HCT116 (cell line): ENCODE results near the gene HMGA1. TPM values are rescaled to one million over a fixed set of nuclear protein-coding genes. Genes with fewer than 3 reads are reported as not detected.
"Not testable (repeated sequence)": the region's sequence is repeated elsewhere in the genome, so short reads cannot be mapped to it uniquely, and the experiment has no call there.

ENCODE experiments used
- ATAC-seq: fragments of 200-7000 bp; cut with Tn5 transposase; 2 replicates; pipeline ENCODE4 v1.9.1; 2020; ENCODE audit warnings: mild to moderate bottlenecking, moderate library complexity
- BruUV-seq: library from RNA; stranded (reverse); fragments of 400-500 nt; replicated peaks from 2 replicates; lab custom pipeline; 2021; lab: Mats Ljungman, UMichigan
- CTCF ChIA-PET: fragments of 300-600 bp; sonication (Branson Sonifier 250); formaldehyde crosslinking; loops from one replicate; lab custom pipeline; 2021; ENCODE audit warnings: antibody characterized with exemption; lab: Charles Lee
- POLR2A ChIA-PET: fragments of 300-600, 350-600 bp; sonication (Branson Sonifier 250); formaldehyde crosslinking; loops from one replicate; lab custom pipeline; 2021; ENCODE audit warnings: antibody characterized with exemption; lab: Charles Lee
- RAD21 ChIA-PET, 2 experiments: fragments of 300-600 bp; sonication (Branson Sonifier 250); formaldehyde crosslinking; loops; one replicate each; lab custom pipeline; 2023; ENCODE audit warnings: low total read pairs in 2 of 2; ENCODE audit not compliant: uncharacterized antibody in 2 of 2, unreplicated experiment in 2 of 2, low non-redundant PET in 1 of 2; lab: Charles Lee
- DNase-seq: peaks from one replicate; pipeline ENCODE4 v3.0.0-alpha.2; 2010; ENCODE audit warnings: low read depth, low spot score
- H2AFZ ChIP-seq: fragments of 200-600 bp; shearing (Covaris generic), sonication (generic); 2 replicates; pipeline ENCODE4 v1.6.1; 2017; ENCODE audit warnings: low read depth, mixed run types, mixed read lengths, antibody characterized with exemption, low read length; ENCODE audit not compliant: poor library complexity, severe bottlenecking
- H3K27ac ChIP-seq: 2 replicates; pipeline ENCODE4 v1.5.1; 2012; ENCODE audit warnings: low read depth, low read length
- H3K27me3 ChIP-seq: fragments of 200-600 bp; sonication (generic); 2 replicates; pipeline ENCODE4 v1.6.1; 2016; ENCODE audit warnings: mixed run types, low read length, mixed read lengths; ENCODE audit not compliant: insufficient read depth
- H3K36me3 ChIP-seq, 2 experiments: fragments of 200-500 bp in 1 of 2; fragments of 200-600 bp in 1 of 2; sonication (Bioruptor generic) in 1 of 2; sonication (generic) in 1 of 2; 2 replicates each; pipeline versions ENCODE4 v1.5.1 to v1.6.1; 2014 to 2016; ENCODE audit warnings: low read length in 2 of 2, inconsistent platforms in 1 of 2, mixed read lengths in 1 of 2, mixed run types in 1 of 2; ENCODE audit not compliant: insufficient read depth in 2 of 2, control insufficient read depth in 1 of 2
- H3K4me1 ChIP-seq, 2 experiments: fragments of 200-600 bp in 1 of 2; sonication (generic) in 1 of 2; 2 replicates each; pipeline versions ENCODE4 v1.5.1 to v1.6.1; 2012 to 2017; ENCODE audit warnings: low read length in 2 of 2, inconsistent platforms in 1 of 2, mild to moderate bottlenecking in 1 of 2, mixed read lengths in 1 of 2, mixed run types in 1 of 2, moderate library complexity in 1 of 2; ENCODE audit not compliant: insufficient read depth in 2 of 2, control insufficient read depth in 1 of 2
- H3K4me2 ChIP-seq: fragments of 200-600 bp; sonication (generic); 2 replicates; pipeline ENCODE4 v1.6.1; 2017; ENCODE audit warnings: mixed run types, low read length, mixed read lengths
- H3K4me3 ChIP-seq, 2 experiments: fragments of 200-600 bp in 1 of 2; sonication (generic) in 1 of 2; replicated peaks in 1 of 2; 2 replicates each; pipeline ENCODE4 v1.5.1; 2011 to 2016; ENCODE audit warnings: low read length in 2 of 2, control low read depth in 1 of 2, low read depth in 1 of 2, mild to moderate bottlenecking in 1 of 2, mixed read lengths in 1 of 2, mixed run types in 1 of 2
- H3K79me2 ChIP-seq: fragments of 200-600 bp; sonication (generic); 2 replicates; pipeline ENCODE4 v1.6.1; 2017; ENCODE audit warnings: mild to moderate bottlenecking, mixed run types, low read length, moderate library complexity, mixed read lengths; ENCODE audit not compliant: insufficient read depth
- H3K9ac ChIP-seq: fragments of 200-600 bp; sonication (generic); 2 replicates; pipeline ENCODE4 v1.6.1; 2016; ENCODE audit warnings: low read length, mixed read lengths
- H3K9me2 ChIP-seq: fragments of 200-600 bp; sonication (generic), shearing (Covaris generic); 2 replicates; pipeline ENCODE4 v1.6.1; 2017; ENCODE audit warnings: mixed run types, mild to moderate bottlenecking, moderate library complexity; ENCODE audit not compliant: insufficient read depth
- H3K9me3 ChIP-seq, 2 experiments: fragments of 200-500 bp in 1 of 2; fragments of 200-600 bp in 1 of 2; sonication (Bioruptor generic) in 1 of 2; sonication (generic) in 1 of 2; 2 replicates each; pipeline ENCODE4 v1.6.1; 2014 to 2017; ENCODE audit warnings: low read length in 2 of 2, mixed read lengths in 2 of 2, inconsistent platforms in 1 of 2, low read depth in 1 of 2, mild to moderate bottlenecking in 1 of 2, mixed run types in 1 of 2, moderate library complexity in 1 of 2; ENCODE audit not compliant: control insufficient read depth in 1 of 2, insufficient read depth in 1 of 2
- H4K20me1 ChIP-seq: fragments of 200-600 bp; sonication (generic), shearing (Covaris generic); 2 replicates; pipeline ENCODE4 v1.6.1; 2017; ENCODE audit warnings: mixed run types, mild to moderate bottlenecking, moderate library complexity; ENCODE audit not compliant: insufficient read depth
- ATF3 ChIP-seq: IDR thresholded peaks from 2 replicates; pipeline ENCODE4 v1.6.1; 2012
- JUND ChIP-seq: IDR thresholded peaks from 2 replicates; pipeline ENCODE4 v1.6.1; 2012
- POLR2A ChIP-seq: IDR thresholded peaks from 2 replicates; pipeline ENCODE4 v1.7.0; 2011; ENCODE audit warnings: borderline replicate concordance; ENCODE audit not compliant: insufficient read depth, insufficient read length; ENCODE audit errors: extremely low read depth
- TCF7L2 ChIP-seq: IDR thresholded peaks from 2 replicates; pipeline ENCODE4 v1.7.0; 2011; ENCODE audit warnings: borderline replicate concordance, inconsistent platforms; ENCODE audit not compliant: insufficient read depth, insufficient read length; ENCODE audit errors: extremely low read depth
- intact Hi-C: fragments of 100-400 bp; cut with micrococcal nuclease; formaldehyde crosslinking; loops from 2 replicates; pipeline ENCODE4 v1.10.0; 2022
- total RNA-seq: library from RNA; stranded (reverse); gene quantifications from one replicate; pipeline ENCODE4 v1.2.1, GENCODE V29; 2021; ENCODE audit not compliant: unreplicated experiment
- TF ChIP-seq, protein P1 (sequence below): IDR thresholded peaks from 2 replicates; pipeline ENCODE4 v1.6.1; 2012

HMGA1 gene
- total RNA-seq, 1 experiment from 2014 or later, result 2,459 TPM

GRCh38 chr6:34249469-34250261, 13.0 kb downstream of the HMGA1 start:
- Histone ChIP-seq H3K4me1 (peaks cover 24 to 52% of the 10 kb centered on the region in 2 experiments; a peak in 3 of 4 replicates), H3K9me3 (no peaks in the 10 kb centered on the region), H3K36me3 (peaks cover 0 to 9% of the 10 kb centered on the region in 2 experiments; a peak in 1 of 4 replicates), H3K27ac (peak overlapping the region; percentile 28; the same call in 1 of the 2 replicates), H3K9me2 (no peaks in the 10 kb centered on the region), H3K4me2 (peak overlapping the region; percentile 100), H3K4me3 (peak overlapping the region; percentile 80 to 87), H3K9ac (peak overlapping the region; percentile 81), H4K20me1 (no peaks in the 10 kb centered on the region), H3K79me2 (no peaks in the 10 kb centered on the region), H2AFZ (no peak overlapping the region), H3K27me3 (no peaks in the 10 kb centered on the region)
- CTCF ChIA-PET, result interaction anchor here (0.6 to 4.9 kb wide), 9 partner anchors 13 to 890 kb away, joined by 3 to 69 read pairs (median 7); partner anchors contain the start of gene HMGA1
- no TSS peak for BruUV-seq
- TF ChIP-seq, protein P1, sequence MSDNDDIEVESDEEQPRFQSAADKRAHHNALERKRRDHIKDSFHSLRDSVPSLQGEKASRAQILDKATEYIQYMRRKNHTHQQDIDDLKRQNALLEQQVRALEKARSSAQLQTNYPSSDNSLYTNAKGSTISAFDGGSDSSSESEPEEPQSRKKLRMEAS, result no peak
- TF ChIP-seq JUND (no peak), POLR2A (no peak), TCF7L2 (no peak), ATF3 (no peak)
- intact Hi-C loops, result loop anchor here (1.0 to 2.0 kb wide), 3 partner anchors 143 to 360 kb away; partner anchors contain the start of gene NUDT3
- ATAC-seq (peak; percentile 17), DNase-seq (no peak)
- RAD21 ChIA-PET, result interaction anchor here (0.6 to 1.0 kb wide), 5 partner anchors 54 to 360 kb away, joined by 3 to 6 read pairs (median 3); no protein-coding TSS in a partner anchor
- POLR2A ChIA-PET, result interaction anchor here (0.9 to 4.9 kb wide), 6 partner anchors 10 to 176 kb away, joined by 3 to 38 read pairs (median 4); partner anchors contain the start of genes HMGA1 and RPS10

- H3K4me3 ChIP-seq, H3K27ac ChIP-seq, H3K36me3 ChIP-seq, H3K9me2 ChIP-seq, H3K9me3 ChIP-seq, H3K4me2 ChIP-seq, H3K79me2 ChIP-seq, intact Hi-C loops, H3K9ac ChIP-seq, ATAC-seq, RAD21 ChIA-PET, POLR2A ChIA-PET, CTCF ChIA-PET, H2AFZ ChIP-seq, H4K20me1 ChIP-seq, H3K27me3 ChIP-seq, BruUV-seq, DNase-seq: not testable (repeated sequence)
- peaks cover 11 to 25% of the 10 kb centered on the region in 2 experiments; a peak in 3 of 4 replicates for H3K4me1 ChIP-seq
These were observed 15.7 kb downstream of the HMGA1 start for GRCh38 chr6:34252395-34252794.
